Glutamatergic neuron (in vitro differentiated cells): ENCODE data around the gene OR10W1. TPM values are rescaled to one million over a fixed set of nuclear protein-coding genes. Genes with fewer than 3 reads are reported as not detected.

Source experiments
- DNase-seq: peaks from one replicate; pipeline ENCODE4 v3.0.0; 2022
- H3K27ac Mint-ChIP-seq: one replicate; pipeline ENCODE4 v1.8.0; 2020; ENCODE audit warnings: mild to moderate bottlenecking, mixed read lengths, inconsistent platforms; ENCODE audit not compliant: unreplicated experiment
- H3K27me3 Mint-ChIP-seq: one replicate; pipeline ENCODE4 v1.8.0; 2020; ENCODE audit warnings: mild to moderate bottlenecking, moderate library complexity, mixed read lengths, inconsistent platforms; ENCODE audit not compliant: unreplicated experiment
- H3K36me3 Mint-ChIP-seq: one replicate; pipeline ENCODE4 v1.8.0; 2020; ENCODE audit warnings: mild to moderate bottlenecking, mixed read lengths, inconsistent platforms; ENCODE audit not compliant: unreplicated experiment
- H3K4me1 Mint-ChIP-seq: one replicate; pipeline ENCODE4 v1.8.0; 2020; ENCODE audit warnings: mild to moderate bottlenecking, low read depth, mixed read lengths, inconsistent platforms; ENCODE audit not compliant: unreplicated experiment
- H3K4me3 Mint-ChIP-seq: one replicate; pipeline ENCODE4 v1.8.0; 2020; ENCODE audit warnings: mild to moderate bottlenecking, mixed read lengths, inconsistent platforms; ENCODE audit not compliant: unreplicated experiment
- H3K9me3 Mint-ChIP-seq: one replicate; pipeline ENCODE4 v1.8.0; 2020; ENCODE audit warnings: mild to moderate bottlenecking, moderate library complexity, mixed read lengths, inconsistent platforms; ENCODE audit not compliant: unreplicated experiment
- total RNA-seq: library from RNA; stranded (reverse); fragmentation: NEBNext Ultra II Directional; extraction: Animal tissue kit (Norgen Biotek cat#: 25700); gene quantifications from one replicate; pipeline ENCODE4 v1.2.1, GENCODE V29; 2021; ENCODE audit not compliant: unreplicated experiment
- TF ChIP-seq, protein P1 (sequence below): fragments of 200-600 bp; sonication (generic); IDR thresholded peaks from one replicate; pipeline ENCODE4 v1.5.0; 2021; ENCODE audit not compliant: partially characterized antibody, unreplicated experiment

OR10W1 gene
- total RNA-seq, 1 donor from 2014 or later: not detected

DNA sequence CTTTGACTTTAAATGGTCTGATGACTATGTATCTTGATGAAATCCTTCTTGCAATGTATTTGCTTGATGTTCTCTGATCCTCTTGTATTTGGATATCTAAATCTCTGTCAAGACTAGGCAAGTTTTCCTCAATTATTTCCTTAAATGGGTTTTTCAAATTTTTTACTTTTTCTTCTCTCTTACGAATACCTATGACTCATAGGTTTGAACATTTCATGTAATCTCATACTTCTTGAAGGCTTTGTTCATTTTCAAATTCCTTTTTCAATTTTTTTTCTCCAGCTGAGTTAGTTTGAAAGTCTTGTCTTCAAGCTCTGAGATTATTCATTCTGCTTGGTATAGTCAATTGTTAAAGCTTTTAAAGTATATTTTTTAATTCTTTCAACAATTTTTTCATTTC, 13.1 kb downstream of the OR10W1 start:
- no peaks in the 10 kb centered on the region for H3K27me3 Mint-ChIP-seq
- H3K4me1 Mint-ChIP-seq: no peaks in the 10 kb centered on the region
- H3K9me3 Mint-ChIP-seq: peaks cover 2% of the 10 kb centered on the region
- no peak for DNase-seq
- H3K27ac Mint-ChIP-seq: no peak overlapping the region
- no peaks in the 10 kb centered on the region for H3K36me3 Mint-ChIP-seq
- H3K4me3 Mint-ChIP-seq: no peak overlapping the region
- TF ChIP-seq, protein P1, sequence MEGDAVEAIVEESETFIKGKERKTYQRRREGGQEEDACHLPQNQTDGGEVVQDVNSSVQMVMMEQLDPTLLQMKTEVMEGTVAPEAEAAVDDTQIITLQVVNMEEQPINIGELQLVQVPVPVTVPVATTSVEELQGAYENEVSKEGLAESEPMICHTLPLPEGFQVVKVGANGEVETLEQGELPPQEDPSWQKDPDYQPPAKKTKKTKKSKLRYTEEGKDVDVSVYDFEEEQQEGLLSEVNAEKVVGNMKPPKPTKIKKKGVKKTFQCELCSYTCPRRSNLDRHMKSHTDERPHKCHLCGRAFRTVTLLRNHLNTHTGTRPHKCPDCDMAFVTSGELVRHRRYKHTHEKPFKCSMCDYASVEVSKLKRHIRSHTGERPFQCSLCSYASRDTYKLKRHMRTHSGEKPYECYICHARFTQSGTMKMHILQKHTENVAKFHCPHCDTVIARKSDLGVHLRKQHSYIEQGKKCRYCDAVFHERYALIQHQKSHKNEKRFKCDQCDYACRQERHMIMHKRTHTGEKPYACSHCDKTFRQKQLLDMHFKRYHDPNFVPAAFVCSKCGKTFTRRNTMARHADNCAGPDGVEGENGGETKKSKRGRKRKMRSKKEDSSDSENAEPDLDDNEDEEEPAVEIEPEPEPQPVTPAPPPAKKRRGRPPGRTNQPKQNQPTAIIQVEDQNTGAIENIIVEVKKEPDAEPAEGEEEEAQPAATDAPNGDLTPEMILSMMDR: no peak

DNA sequence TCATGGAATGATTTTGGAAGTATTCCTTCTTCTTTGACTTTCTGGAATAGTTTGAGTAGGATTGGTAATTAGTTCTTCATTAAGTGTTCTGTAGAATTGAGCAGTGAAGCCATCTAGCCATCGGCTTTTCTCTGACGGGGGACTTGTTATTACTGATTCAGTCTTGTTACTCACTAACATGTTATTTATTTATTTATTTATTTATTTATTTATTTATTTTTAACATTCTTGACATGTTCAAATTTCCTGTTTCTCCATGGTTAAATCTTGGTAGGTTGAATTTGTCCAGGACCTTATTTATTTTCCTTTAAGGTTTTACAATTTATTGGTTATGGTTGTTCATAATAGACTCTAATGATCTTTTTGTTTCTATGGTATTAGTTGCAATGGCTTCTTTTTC, 24.1 kb downstream of the OR10W1 start:
- peaks cover 3% of the 10 kb centered on the region for H3K9me3 Mint-ChIP-seq
- TF ChIP-seq, protein P1: no peak
- DNase-seq: no peak
- H3K4me1 Mint-ChIP-seq: no peaks in the 10 kb centered on the region
- no peaks in the 10 kb centered on the region for H3K27me3 Mint-ChIP-seq
- no peak overlapping the region for H3K4me3 Mint-ChIP-seq
- H3K36me3 Mint-ChIP-seq: no peaks in the 10 kb centered on the region
- H3K27ac Mint-ChIP-seq: no peak overlapping the region

DNA sequence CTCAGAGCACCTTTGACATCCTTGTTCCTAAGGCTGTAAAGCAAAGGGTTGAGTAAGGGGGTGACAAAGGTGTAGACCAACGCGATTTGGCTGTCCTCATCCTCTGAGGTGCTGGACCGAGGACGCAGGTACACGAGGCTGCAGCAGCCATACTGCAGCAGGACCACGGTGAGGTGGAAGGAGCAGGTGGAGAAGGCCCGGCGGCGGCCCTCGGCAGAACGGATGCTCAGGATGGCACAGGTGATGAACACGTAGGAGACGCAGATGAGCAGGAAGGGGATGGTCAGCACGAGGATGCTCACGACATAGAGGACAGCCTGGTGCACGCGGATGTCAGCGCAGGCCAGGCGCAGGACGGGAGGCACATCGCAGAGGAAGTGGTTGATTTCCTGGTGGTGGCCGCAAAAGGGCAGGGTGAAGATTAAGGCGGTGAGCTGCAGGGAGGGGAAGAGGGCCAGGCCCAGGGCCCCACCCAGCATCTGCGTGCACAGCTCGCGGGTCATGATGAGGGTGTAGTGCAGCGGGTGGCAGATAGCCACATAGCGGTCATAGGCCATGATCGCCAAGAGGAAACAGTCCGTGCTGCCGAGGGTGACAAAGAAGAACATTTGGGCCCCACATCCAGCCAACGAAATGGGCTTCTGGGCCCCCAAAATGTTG, 40.0 kb downstream of the OR10W1 start:
- TF ChIP-seq, protein P1: no peak
- H3K36me3 Mint-ChIP-seq: no peaks in the 10 kb centered on the region
- H3K27ac Mint-ChIP-seq: no peak overlapping the region
- no peaks in the 10 kb centered on the region for H3K4me1 Mint-ChIP-seq
- H3K27me3 Mint-ChIP-seq: no peaks in the 10 kb centered on the region
- no peaks in the 10 kb centered on the region for H3K9me3 Mint-ChIP-seq
- H3K4me3 Mint-ChIP-seq: no peak overlapping the region
- no peak for DNase-seq

DNA sequence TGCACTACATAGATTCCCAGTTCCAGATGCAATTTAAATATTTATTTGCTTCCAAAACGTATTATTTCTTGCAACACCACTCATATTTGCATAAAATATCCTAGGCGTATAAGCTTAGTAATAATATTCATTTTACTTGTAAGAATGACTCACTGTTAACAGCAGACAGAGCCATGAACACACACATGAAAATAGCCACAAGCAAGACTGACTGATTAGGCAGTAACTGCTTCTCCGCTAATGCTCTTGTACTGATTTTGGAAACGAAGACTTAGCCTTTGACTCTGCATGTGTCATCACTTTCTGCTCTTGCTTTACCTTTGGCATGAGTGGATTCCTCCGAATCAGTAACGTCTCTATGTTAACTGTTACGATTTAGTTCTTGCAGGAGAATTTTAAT, 45.3 kb downstream of the OR10W1 start:
- TF ChIP-seq, protein P1: no peak
- Mint-ChIP-seq H3K27me3 (peaks cover 2% of the 10 kb centered on the region), H3K27ac (no peak overlapping the region)

More for the DNA sequence above, 45.3 kb downstream of the OR10W1 start:
- no peak for DNase-seq
- Mint-ChIP-seq H3K36me3 (no peaks in the 10 kb centered on the region), H3K4me1 (no peaks in the 10 kb centered on the region), H3K4me3 (no peak overlapping the region), H3K9me3 (no peaks in the 10 kb centered on the region)

Other genes with a start within 250 kb of the OR10W1 start
- not detected for gene OR9Q1, start 244.4 kb downstream of the OR10W1 start, total RNA-seq
- not detected for gene OR6Q1, start 237.3 kb downstream of the OR10W1 start, total RNA-seq
- not detected for gene OR9I1, start 142.7 kb downstream of the OR10W1 start, total RNA-seq
- not detected for gene OR9Q2, start 79.2 kb downstream of the OR10W1 start, total RNA-seq
- not detected for gene OR1S2, start 64.1 kb downstream of the OR10W1 start, total RNA-seq
- gene OR1S1, start 55.5 kb downstream of the OR10W1 start, total RNA-seq: not detected
- not detected for gene OR10Q1, start 39.3 kb downstream of the OR10W1 start, total RNA-seq
- gene OR5B17, start 90.8 kb upstream of the OR10W1 start, total RNA-seq: not detected
- not detected for gene OR5B3, start 138.6 kb upstream of the OR10W1 start, total RNA-seq
- not detected for gene OR5B2, start 159.9 kb upstream of the OR10W1 start, total RNA-seq
- gene OR5B12, start 174.0 kb upstream of the OR10W1 start, total RNA-seq: not detected
- not detected for gene OR5B21, start 239.8 kb upstream of the OR10W1 start, total RNA-seq